GM12878 (cell line): ENCODE measurements around the gene AHR. TPM values are rescaled to one million over a fixed set of nuclear protein-coding genes. Genes with fewer than 3 reads are reported as not detected.

Source experiments
- ATAC-seq: fragments of 200-7000 bp; cut with Tn5 transposase; 3 replicates; pipeline ENCODE4 v1.9.1; 2020; ENCODE audit warnings: mild to moderate bottlenecking, moderate library complexity
- BruUV-seq: library from RNA; stranded (reverse); fragments of 400-500 nt; replicated peaks from 2 replicates; lab custom pipeline; 2021; lab: Mats Ljungman, UMichigan
- CTCF ChIA-PET: fragments of 300-600 bp; sonication (Branson Sonifier 250); formaldehyde crosslinking; extraction: SDS; loops from one replicate; lab custom pipeline; 2021; ENCODE audit warnings: inconsistent platforms; lab: Yijun Ruan, JAX
- POLR2A ChIA-PET: fragments of 350-600 bp; formaldehyde crosslinking; extraction: SDS; loops from one replicate; lab custom pipeline; 2021; ENCODE audit warnings: inconsistent platforms; lab: Charles Lee
- RAD21 ChIA-PET: fragments of 300-600 bp; sonication (Branson Sonifier 250); formaldehyde crosslinking; loops from one replicate; lab custom pipeline; 2023; ENCODE audit warnings: antibody characterized with exemption; ENCODE audit not compliant: unreplicated experiment; lab: Charles Lee
- SMC1A ChIA-PET: fragments of 300-600 bp; sonication (Branson Sonifier 250); formaldehyde crosslinking; loops from one replicate; lab custom pipeline; 2023; ENCODE audit not compliant: unreplicated experiment, uncharacterized antibody; lab: Charles Lee
- DNase-seq: peaks from one replicate; pipeline ENCODE4 v3.0.0-alpha.2; 2011; ENCODE audit warnings: low read depth, low spot score
- FAIRE-seq: peaks from 3 replicates; lab custom pipeline; 2011; peaks lifted over from hg19 to GRCh38; lab: Jason Lieb, UNC
- H2AFZ ChIP-seq: 2 replicates; pipeline ENCODE4 v1.6.0; 2011; ENCODE audit warnings: low read depth, low read length, control low read depth; ENCODE audit not compliant: control insufficient read depth
- H3K27ac ChIP-seq: 2 replicates; pipeline ENCODE4 v1.5.1; 2011; ENCODE audit warnings: control low read depth; ENCODE audit not compliant: control insufficient read depth, insufficient read depth
- H3K27me3 ChIP-seq, 2 experiments: replicated peaks in 1 of 2; 2 replicates each; pipeline versions ENCODE4 v1.6.0 to v1.6.1; 2011; ENCODE audit warnings: low read length in 1 of 2; ENCODE audit not compliant: control insufficient read depth in 2 of 2, insufficient read depth in 2 of 2
- H3K36me3 ChIP-seq, 2 experiments: 2 replicates each; pipeline ENCODE4 v1.5.1; 2011; ENCODE audit warnings: low read length in 1 of 2; ENCODE audit not compliant: control insufficient read depth in 2 of 2, insufficient read depth in 2 of 2
- H3K4me1 ChIP-seq: 2 replicates; pipeline ENCODE4 v1.6.1; 2011; ENCODE audit warnings: mild to moderate bottlenecking, low read length, moderate library complexity, mixed read lengths; ENCODE audit not compliant: control insufficient read depth, insufficient read depth
- H3K4me2 ChIP-seq: 2 replicates; pipeline ENCODE4 v1.6.0; 2011; ENCODE audit warnings: control low read depth; ENCODE audit not compliant: control insufficient read depth, insufficient read depth
- H3K4me3 ChIP-seq: fragments of 200-600 bp; sonication (generic); 2 replicates; pipeline ENCODE4 v1.5.1; 2016
- H3K79me2 ChIP-seq: 2 replicates; pipeline ENCODE4 v1.6.0; 2011; ENCODE audit warnings: low read length; ENCODE audit not compliant: control insufficient read depth, insufficient read depth
- H3K9ac ChIP-seq: 2 replicates; pipeline ENCODE4 v1.8.0; 2011; ENCODE audit warnings: low read length, control low read depth, mixed read lengths; ENCODE audit not compliant: control insufficient read depth, insufficient read depth
- H3K9me3 ChIP-seq: replicated peaks from 3 replicates; pipeline ENCODE4 v1.5.1; 2011; ENCODE audit warnings: mild to moderate bottlenecking, low read length; ENCODE audit not compliant: control insufficient read depth, insufficient read depth
- H4K20me1 ChIP-seq: 2 replicates; pipeline ENCODE4 v1.6.0; 2011; ENCODE audit not compliant: control insufficient read depth, insufficient read depth
- ATF2 ChIP-seq: IDR thresholded peaks from 2 replicates; pipeline ENCODE4 v1.6.1; 2012; ENCODE audit warnings: low read length, inconsistent platforms
- ESRRA ChIP-seq: IDR thresholded peaks from 2 replicates; pipeline ENCODE4 v1.6.1; 2012; ENCODE audit warnings: mild to moderate bottlenecking, low read length, improper control_type of control experiment
- HDGF ChIP-seq: fragments of 450-650 bp; IDR thresholded peaks from 2 replicates; pipeline ENCODE4 v1.6.1; 2016; ENCODE audit warnings: antibody characterized with exemption
- MEF2A ChIP-seq: IDR thresholded peaks from 2 replicates; pipeline ENCODE4 v1.6.1; 2011; ENCODE audit warnings: low read depth, mild to moderate bottlenecking, low read length, moderate library complexity; ENCODE audit not compliant: insufficient read depth
- RFX5 ChIP-seq: IDR thresholded peaks from 2 replicates; pipeline ENCODE4 v1.6.1; 2011; ENCODE audit warnings: low read depth, low read length, improper control_type of control experiment
- SP1 ChIP-seq: IDR thresholded peaks from one replicate; pipeline ENCODE4 v1.6.1; 2011; ENCODE audit warnings: low read depth, low read length
- SUZ12 ChIP-seq: fragments of 200-600 bp; sonication (generic); IDR thresholded peaks from one replicate; pipeline ENCODE4 v1.6.1; 2018; ENCODE audit warnings: antibody characterized with exemption, mild to moderate bottlenecking; ENCODE audit not compliant: unreplicated experiment
- YBX1 ChIP-seq: fragments of 450-650 bp; IDR thresholded peaks from 2 replicates; pipeline ENCODE4 v1.6.1; 2016; ENCODE audit warnings: antibody characterized with exemption
- WGBS: methylation state at CpG from one replicate; pipeline ENCODE4 v1.1.6; 2016; ENCODE audit warnings: low lambda C conversion rate; ENCODE audit not compliant: insufficient replicate concordance, insufficient coverage; ENCODE audit errors: missing lambda C conversion rate; 5-methylcytosine and 5-hydroxymethylcytosine counted together
- in situ Hi-C: fragments of 300-500 bp; cut with MboI; formaldehyde crosslinking; loops from 9 replicates; pipeline ENCODE4 v1.14.3; 2018; ENCODE audit warnings: mixed read lengths
- intact Hi-C: fragments of 100-400 bp; cut with micrococcal nuclease; formaldehyde crosslinking; loops from one replicate; pipeline ENCODE4 v1.14.2; 2022; ENCODE audit not compliant: unreplicated experiment
- polyA plus RNA-seq, 11 experiments: library from polyadenylated mRNA; depleted of rRNA in 4 of 11; unstranded in 6 of 11; stranded (reverse) in 5 of 11; fragments of >200 nt; fragmentation: Nextera tagmentation in 4 of 11; fragmentation: Illumina TruSeq in 1 of 11; extraction: Ambion mirVana in 4 of 11; extraction: Trizol in 1 of 11; gene quantifications; 1 replicate in 1 of 11; 2 replicates in 10 of 11; pipeline versions ENCODE4 v1.2.1 to v1.2.3, GENCODE V29; 2011 to 2016; ENCODE audit warnings: inconsistent platforms in 2 of 11, missing spikeins in 2 of 11, low read depth in 1 of 11
- total RNA-seq, 4 experiments: library from RNA; depleted of rRNA in 3 of 4; stranded (reverse); fragments of >200 nt in 3 of 4; fragmentation: Illumina TruSeq in 1 of 4; extraction: Trizol in 1 of 4; gene quantifications; 2 replicates each; pipeline versions ENCODE4 v1.2.1 to v1.2.3, GENCODE V29; 2013 to 2021
- TF ChIP-seq, protein P1 (sequence below): fragments of 450-650 bp; IDR thresholded peaks from 2 replicates; pipeline ENCODE4 v1.6.1; 2016; ENCODE audit warnings: mild to moderate bottlenecking, moderate library complexity, borderline replicate concordance
- TF ChIP-seq, protein P2 (sequence below): IDR thresholded peaks from 2 replicates; pipeline ENCODE4 v1.6.1; 2012; ENCODE audit warnings: improper control_type of control experiment, low read depth, low read length; ENCODE audit not compliant: insufficient replicate concordance

AHR gene
- total and polyA plus RNA-seq, 10 of the 15 experiments (the other 5 are each of a cell fraction or from before 2014, with no cell fraction given) = 1.7 to 16.9 (median 4.5) TPM

DNA sequence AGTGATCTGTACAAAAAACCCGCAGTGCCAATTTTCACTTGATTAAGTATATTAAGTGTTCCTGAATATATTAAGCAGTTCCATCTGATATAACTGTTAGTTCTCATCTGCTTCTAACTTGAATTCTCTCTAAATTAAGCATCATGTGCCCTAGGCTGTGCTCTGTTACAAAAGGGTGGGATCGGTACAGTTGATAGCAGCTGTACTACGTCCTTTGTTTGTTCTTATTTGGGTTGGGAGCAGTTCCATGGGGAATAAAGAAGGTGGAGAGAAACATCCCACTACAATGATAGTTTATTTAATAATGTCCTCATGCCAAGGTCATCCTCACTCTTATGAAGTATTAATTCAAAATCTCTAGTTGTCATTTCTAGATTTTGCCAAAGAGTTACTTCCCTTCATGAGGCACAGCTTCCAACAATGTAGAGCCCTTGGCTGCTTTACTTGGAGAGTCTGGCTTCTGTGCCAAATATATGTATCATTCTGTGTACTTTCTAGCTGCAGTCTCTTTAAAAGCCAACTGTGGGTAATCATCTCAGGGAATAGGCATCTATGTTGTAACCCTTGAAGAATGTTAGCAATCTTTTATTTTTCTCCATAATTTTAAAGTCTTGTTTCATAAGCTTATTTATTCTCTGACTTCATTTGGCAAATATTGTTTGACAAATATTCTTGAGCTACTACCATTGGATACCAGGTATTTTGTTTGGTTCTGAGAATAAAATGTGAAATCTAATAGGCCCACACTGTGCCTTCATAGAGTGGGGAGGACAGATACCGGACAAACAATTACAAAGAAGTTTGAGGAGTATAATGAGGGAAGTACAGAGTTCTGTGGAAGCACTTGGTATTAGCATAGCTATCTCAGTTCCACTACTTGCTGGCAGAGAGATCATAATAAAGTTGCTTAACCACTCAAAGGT, 22.4 kb upstream of the AHR start:
- Histone ChIP-seq H4K20me1 (no peaks in the 10 kb centered on the region), H3K27me3 (no peaks in the 10 kb centered on the region), H3K9me3 (peaks cover 2% of the 10 kb centered on the region; the same call in 2 of the 3 replicates), H3K4me2 (no peak overlapping the region), H3K79me2 (no peaks in the 10 kb centered on the region), H2AFZ (no peak overlapping the region), H3K27ac (no peak overlapping the region), H3K4me1 (no peaks in the 10 kb centered on the region), H3K9ac (no peak overlapping the region), H3K36me3 (no peaks in the 10 kb centered on the region), H3K4me3 (no peak overlapping the region)
- ChIA-PET RAD21 (no interaction called here), SMC1A (interaction anchor here (1.2 to 1.9 kb wide), 4 partner anchors 11 to 201 kb away, joined by 3 to 12 read pairs (median 4); no protein-coding TSS in a partner anchor), CTCF (interaction anchor here (0.7 to 1.1 kb wide), 4 partner anchors 11 to 213 kb away, joined by 3 to 4 read pairs (median 4); no protein-coding TSS in a partner anchor), POLR2A (no interaction called here)
- DNase-seq = no peak
- BruUV-seq = no TSS peak
- peak; percentile 61 for FAIRE-seq
- intact Hi-C loops (no loop called here), in situ Hi-C loops (no loop called here)
- no peak for ATAC-seq
- 78% methylated on average over 4 of the region's 4 CpGs for WGBS
- TF ChIP-seq ESRRA (no peak), MEF2A (no peak), HDGF (no peak), SP1 (no peak), ATF2 (no peak), SUZ12 (no peak), RFX5 (no peak), YBX1 (no peak)
- TF ChIP-seq, protein P1, sequence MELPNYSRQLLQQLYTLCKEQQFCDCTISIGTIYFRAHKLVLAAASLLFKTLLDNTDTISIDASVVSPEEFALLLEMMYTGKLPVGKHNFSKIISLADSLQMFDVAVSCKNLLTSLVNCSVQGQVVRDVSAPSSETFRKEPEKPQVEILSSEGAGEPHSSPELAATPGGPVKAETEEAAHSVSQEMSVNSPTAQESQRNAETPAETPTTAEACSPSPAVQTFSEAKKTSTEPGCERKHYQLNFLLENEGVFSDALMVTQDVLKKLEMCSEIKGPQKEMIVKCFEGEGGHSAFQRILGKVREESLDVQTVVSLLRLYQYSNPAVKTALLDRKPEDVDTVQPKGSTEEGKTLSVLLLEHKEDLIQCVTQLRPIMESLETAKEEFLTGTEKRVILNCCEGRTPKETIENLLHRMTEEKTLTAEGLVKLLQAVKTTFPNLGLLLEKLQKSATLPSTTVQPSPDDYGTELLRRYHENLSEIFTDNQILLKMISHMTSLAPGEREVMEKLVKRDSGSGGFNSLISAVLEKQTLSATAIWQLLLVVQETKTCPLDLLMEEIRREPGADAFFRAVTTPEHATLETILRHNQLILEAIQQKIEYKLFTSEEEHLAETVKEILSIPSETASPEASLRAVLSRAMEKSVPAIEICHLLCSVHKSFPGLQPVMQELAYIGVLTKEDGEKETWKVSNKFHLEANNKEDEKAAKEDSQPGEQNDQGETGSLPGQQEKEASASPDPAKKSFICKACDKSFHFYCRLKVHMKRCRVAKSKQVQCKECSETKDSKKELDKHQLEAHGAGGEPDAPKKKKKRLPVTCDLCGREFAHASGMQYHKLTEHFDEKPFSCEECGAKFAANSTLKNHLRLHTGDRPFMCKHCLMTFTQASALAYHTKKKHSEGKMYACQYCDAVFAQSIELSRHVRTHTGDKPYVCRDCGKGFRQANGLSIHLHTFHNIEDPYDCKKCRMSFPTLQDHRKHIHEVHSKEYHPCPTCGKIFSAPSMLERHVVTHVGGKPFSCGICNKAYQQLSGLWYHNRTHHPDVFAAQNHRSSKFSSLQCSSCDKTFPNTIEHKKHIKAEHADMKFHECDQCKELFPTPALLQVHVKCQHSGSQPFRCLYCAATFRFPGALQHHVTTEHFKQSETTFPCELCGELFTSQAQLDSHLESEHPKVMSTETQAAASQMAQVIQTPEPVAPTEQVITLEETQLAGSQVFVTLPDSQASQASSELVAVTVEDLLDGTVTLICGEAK = no peak
- TF ChIP-seq, protein P2, sequence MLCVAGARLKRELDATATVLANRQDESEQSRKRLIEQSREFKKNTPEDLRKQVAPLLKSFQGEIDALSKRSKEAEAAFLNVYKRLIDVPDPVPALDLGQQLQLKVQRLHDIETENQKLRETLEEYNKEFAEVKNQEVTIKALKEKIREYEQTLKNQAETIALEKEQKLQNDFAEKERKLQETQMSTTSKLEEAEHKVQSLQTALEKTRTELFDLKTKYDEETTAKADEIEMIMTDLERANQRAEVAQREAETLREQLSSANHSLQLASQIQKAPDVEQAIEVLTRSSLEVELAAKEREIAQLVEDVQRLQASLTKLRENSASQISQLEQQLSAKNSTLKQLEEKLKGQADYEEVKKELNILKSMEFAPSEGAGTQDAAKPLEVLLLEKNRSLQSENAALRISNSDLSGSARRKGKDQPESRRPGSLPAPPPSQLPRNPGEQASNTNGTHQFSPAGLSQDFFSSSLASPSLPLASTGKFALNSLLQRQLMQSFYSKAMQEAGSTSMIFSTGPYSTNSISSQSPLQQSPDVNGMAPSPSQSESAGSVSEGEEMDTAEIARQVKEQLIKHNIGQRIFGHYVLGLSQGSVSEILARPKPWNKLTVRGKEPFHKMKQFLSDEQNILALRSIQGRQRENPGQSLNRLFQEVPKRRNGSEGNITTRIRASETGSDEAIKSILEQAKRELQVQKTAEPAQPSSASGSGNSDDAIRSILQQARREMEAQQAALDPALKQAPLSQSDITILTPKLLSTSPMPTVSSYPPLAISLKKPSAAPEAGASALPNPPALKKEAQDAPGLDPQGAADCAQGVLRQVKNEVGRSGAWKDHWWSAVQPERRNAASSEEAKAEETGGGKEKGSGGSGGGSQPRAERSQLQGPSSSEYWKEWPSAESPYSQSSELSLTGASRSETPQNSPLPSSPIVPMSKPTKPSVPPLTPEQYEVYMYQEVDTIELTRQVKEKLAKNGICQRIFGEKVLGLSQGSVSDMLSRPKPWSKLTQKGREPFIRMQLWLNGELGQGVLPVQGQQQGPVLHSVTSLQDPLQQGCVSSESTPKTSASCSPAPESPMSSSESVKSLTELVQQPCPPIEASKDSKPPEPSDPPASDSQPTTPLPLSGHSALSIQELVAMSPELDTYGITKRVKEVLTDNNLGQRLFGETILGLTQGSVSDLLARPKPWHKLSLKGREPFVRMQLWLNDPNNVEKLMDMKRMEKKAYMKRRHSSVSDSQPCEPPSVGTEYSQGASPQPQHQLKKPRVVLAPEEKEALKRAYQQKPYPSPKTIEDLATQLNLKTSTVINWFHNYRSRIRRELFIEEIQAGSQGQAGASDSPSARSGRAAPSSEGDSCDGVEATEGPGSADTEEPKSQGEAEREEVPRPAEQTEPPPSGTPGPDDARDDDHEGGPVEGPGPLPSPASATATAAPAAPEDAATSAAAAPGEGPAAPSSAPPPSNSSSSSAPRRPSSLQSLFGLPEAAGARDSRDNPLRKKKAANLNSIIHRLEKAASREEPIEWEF = no peak
